ENCODE data around the gene IDNK.

IDNK gene

GRCh38 chr9:83688921-83689320, 66.0 kb downstream of the IDNK start:
- no peak for DNase-seq

DNA sequence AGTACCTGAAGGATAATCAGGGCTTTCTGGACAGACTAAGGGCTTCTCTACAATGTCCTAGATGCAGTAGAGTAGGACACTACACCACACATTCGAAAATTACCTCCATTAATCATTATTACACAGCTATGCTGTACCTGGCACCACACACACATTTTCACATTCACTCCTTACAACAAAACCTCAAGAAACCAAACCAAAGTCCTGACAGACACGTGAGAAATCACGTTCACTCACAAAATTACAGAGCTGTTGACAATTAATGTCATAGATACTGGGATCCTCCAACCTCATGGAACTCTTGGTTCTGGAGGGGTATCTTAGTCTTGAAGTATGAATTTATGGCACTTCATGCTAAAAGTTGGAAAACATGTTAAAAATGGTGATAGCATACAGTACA, 68.5 kb downstream of the IDNK start:
- DNase-seq = no peak

Measured in nucleus accumbens (tissue), 56 donors.